T follicular helper cell (primary cell): ENCODE data around the gene ZNF148.
"Not testable (repeated sequence)": the region's sequence is repeated elsewhere in the genome, so short reads cannot be mapped to it uniquely, and the experiment has no call there.

Experiments
- DNase-seq: peaks from one replicate; pipeline ENCODE4 v3.0.0-alpha.2; 2020; ENCODE audit warnings: low read depth

Gene ZNF148

DNA sequence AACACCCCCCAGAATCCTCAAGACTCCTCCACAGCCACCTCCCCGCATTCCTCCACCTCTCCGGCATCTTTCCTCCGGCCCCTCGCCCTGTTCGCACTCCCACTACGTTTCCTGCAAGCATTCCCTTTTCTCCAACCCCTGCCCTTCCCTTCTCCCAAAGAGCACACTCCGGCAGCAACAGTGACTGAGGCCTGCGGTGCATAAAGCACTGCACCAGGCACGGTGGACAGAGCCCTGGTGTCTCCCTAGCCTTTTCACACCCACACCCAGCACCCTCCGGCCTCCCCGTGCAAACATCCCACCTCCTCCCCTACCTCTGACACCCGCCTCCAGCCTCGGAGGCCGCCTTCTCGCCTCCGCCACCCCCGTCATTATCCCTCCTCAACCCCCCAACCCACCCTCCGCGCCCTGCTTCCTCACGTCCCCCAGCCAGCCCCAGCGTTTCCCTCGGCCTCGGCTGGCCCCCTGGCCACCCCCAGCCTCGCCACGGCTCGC is 577 bp downstream of the ZNF148 start:
- peak; percentile 23 for DNase-seq

DNA sequence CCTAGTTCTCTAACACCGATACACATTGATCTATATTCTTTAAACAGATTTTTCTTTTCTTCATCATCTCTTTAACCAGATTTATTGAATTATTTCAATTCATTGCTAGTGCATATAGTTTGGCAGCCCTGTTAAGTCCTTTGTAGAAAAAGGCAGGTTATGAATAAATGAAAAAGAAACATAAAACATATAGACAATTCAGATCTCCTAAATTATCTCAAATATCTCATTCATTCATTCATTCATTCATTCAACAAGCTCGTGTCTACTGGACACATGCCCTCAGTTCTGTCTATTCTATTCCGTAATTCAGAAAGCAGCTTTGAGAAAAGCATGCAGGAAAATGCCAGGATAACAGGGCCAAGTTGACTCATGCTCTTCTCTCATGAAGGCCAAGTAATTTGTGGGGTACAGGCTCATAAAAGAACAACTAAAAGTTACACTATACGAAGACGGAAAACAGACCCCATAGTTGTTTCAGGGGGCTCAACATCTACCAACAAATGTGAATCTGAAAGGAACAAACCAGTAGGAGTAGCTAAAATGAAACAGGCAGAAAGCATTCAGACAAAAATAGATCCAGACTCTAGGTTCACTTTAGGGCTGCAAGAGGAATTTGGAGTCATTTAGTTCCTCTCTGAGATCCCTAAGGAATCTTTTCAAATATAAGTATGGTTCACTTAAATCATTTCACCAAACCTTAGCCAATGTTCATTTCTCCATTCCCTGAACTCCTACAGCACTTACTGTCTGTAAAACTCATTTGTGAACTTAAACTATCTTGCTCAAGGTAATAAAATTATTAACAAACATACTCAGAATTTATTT is 7.5 kb downstream of the ZNF148 start:
- DNase-seq, result no peak

DNA sequence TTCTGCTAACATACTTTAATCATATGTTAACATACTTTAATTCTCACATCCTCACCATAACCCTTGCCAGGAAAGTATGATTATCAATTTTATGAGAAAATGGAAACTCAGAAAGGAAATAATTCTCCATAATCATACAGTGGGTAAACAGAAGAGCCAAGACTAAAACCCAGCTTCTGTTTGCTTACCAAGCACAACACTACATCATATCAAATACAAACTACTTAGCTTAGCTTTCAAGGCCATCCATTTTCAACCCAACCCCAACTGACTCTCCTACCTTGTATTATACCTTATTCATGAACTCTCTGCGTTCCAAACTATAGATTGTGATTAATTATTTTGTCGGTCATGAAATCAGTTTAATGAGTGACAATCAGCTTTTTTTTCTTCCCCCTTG is 9.0 kb downstream of the ZNF148 start:
- DNase-seq, result no peak

DNA sequence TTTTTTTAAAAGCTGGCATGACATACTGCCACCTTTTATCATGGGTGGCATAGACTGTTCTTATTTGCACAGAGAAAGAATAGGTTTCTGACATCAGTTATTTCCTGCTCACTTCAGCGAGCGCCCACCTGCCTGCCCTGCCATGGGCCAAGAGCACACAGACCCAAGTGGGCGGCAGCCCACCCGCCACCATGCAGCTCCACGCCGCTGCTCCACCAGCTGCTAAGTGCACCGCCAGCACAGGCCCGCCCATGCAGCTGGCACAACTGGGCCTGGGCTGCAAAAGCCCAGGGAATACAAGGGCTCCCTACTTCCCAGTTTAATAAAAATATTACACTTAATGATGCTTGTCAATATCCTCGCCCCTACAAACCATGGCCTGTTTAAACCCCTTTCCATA is 15.4 kb downstream of the ZNF148 start:
- no peak for DNase-seq

DNA sequence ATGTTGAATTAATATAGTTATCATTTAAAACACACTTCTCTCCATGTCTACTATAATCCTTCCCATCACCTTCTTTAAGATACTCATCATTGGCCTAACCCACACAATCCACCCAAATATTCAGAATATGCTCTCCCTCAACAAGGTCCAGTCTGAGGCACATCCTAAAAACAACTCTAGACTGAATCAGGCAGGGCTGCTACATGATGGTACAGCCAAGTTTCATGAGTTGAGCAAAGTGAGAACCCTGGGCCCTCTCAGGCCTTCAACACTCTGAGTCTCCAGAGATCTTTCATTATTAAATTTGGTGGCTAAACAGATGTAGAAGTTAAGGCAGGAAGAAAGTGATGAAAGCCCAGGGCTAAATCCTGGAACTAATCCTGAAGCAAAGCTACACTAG is 16.2 kb downstream of the ZNF148 start:
- DNase-seq, result no peak

DNA sequence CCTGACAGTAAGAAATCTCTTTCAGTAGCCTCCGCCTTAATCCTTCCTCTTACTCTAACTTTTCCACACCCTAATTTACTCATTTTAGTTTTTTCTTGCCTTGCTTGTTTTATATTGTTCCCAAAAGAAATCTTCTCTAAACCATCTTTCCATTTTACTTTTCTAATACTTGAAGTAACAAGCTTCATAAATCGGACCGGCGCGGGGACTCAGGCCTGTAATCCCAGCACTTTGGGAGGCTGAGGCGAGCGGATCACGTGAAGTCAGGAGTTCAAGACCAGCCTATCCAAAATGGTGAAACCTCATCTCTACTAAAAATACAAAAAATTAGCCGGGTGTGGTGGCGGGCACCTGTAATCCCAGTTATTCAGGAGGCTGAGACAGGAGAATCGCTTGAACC is 17.3 kb downstream of the ZNF148 start:
- no peak for DNase-seq

DNA sequence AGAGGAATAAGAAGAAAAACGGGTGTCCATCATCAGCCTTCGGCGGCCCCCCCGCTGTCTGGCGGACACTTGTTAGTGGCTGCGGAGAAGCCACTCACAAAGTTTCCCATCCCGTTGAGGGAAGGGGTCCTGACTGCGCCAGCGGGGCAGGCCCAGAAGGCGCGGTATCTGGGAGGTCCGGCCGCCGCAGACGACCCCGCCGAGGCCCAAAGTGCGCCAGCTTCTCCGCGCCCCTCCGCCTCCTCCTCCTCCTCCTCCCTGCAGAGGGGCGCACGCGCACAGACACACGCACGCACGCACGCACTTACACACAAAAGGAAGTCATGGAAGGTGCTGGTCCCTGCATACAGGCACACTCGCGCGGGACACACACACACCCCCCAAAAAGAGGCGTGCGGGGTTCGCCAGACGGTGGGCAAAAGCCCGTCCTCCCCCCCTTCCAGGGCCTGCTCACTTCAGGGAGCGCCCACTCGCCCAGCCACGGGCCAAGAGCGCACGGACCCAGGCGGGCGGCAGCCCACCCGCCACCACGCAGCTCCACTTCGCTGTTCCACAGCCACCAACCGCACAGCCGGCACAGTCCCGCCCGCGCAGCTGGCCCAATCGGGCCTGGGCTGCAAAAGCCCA is 18.0 kb downstream of the ZNF148 start:
- DNase-seq, result peak; percentile 53

DNA sequence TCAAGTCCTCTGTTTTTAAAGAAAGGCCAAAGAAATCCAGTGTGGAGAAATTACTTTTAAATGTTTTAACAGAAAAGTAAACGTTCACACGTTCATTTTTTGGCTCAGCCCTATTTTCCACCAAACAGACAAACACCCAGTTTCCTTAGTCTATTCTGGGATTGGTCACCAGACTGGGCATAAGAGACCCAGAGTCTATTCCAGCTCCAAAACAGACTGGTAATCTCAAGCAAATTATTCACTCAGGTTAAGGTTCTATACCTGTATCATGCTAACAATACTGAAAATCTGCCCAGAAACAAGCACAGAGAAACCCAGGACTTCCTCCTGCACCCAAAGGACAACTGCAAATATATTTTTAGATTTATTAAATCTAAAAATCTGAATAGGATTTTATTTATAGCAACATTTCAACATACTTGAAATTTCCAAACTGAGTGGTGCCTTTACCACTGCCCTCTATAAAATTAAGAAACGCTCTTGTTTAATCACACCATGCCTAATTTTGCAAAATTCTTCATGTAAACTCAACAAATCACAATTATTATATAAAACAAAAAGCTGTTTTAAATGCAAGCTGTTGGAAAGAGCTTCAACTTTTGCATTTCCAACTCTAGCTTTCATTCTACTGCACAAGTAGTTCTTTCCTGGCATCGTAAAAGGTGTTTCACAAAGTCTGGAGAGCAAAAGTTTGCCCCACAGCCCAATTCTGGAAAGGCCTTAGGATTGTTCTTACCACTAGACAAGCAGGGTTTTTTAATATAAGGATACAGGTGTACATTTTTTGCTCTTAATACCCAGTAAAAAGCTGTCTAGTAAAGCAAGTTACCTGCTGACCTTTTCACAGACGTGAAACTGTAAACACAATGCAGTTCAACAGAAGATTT is 18.7 kb downstream of the ZNF148 start:
- DNase-seq, result no peak

DNA sequence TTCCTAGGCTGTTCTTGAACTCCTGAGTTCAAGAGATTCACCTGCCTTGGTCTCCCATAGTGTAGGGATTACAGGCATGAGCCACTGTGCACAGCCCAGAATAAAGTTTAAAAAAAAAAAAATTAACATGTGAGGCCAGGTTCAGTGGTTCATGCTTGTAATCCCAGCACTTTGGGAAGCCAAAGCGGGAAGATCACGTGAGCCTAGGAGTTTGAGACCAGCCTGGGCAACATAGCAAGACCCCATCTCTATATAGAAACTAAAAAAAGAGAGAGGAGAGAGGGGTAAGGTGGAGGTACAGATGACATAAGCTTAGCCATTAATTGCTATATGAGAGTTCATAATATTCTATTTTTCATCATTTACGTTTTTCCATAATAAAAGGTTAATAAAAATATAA is 21.5 kb downstream of the ZNF148 start:
- no peak for DNase-seq

DNA sequence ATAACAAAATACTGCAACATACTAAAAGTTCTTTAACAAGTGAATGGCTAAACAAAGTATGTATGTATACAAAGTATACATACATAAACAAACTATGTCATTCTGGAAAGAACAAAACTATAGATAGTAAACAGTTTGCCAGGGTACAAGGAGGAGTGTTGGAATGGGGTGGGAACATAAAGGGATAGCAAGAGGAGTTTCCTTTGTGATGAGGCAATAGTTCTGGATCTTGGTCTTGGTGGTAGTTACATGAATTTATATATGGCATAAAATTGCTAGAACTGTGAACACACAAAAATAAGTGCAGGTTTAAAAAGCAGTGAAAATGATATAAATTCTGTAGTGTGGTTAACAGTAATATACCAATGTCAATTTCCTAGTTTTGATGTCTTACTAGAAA is 22.0 kb downstream of the ZNF148 start:
- DNase-seq, result no peak

DNA sequence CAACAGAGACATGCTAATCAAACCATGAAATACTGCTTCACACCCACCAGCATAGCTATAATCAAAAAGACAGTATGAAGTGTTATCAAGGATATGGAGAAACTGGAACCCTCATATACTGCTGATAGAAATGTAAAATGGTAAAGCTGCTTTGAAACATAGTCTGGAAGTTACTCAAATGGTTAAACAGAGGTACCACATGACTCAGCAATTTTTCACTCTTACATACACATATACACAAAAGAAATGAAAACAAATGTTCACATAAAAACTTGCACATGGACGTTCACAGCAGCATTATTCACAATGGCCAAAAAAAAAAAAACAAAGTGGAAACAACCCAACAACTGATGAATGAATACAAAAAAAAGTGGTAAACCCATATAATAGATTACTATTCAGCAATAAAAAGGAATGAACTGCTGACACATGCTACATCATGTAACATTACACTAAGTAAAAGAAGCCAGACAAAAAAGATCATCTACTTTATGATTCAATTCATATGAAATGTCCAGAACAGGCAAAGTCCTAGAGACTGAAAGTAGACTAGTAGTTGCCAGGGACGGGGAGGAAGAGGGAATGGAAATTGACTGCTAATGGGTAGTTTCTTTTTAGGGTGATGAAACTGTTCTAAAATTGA is 23.2 kb downstream of the ZNF148 start:
- no peak for DNase-seq

DNA sequence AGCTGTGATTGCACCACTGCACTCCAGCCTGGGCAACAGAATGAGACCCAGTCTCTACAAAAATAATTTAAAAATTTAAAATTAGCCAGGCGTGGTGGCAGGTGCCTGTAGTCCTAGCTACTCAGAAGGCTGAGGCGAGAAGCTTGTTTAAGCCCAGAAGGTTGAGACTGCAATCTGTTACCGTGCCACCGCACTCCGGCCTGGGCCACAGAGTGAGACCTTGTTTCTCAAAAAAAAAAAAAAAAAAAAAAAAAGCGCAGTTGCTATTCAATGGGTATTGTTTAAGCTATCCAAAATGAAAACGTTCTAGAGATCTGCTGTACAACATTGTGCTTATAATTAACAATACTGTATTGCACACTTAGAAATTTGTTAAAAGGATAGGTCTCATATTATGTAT is 24.0 kb downstream of the ZNF148 start:
- no peak for DNase-seq

DNA sequence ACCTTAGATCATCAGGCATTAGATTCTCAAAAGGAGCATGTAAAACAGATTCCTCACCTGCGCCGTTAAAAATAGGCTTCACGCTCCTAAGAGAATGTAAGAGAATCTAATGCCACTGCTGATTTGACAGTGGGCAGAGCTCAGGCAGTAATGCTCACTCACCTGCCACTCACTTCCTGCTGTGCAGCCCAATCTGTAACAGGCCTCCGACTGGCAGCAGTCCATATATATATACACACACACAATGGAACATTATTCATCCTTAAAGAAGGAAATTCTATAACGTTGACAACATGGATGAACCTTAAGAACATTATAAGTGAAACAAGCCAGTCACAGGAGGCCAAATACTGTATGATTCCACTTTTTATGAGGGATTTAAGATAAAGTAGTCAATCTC is 24.5 kb downstream of the ZNF148 start:
- no peak for DNase-seq

DNA sequence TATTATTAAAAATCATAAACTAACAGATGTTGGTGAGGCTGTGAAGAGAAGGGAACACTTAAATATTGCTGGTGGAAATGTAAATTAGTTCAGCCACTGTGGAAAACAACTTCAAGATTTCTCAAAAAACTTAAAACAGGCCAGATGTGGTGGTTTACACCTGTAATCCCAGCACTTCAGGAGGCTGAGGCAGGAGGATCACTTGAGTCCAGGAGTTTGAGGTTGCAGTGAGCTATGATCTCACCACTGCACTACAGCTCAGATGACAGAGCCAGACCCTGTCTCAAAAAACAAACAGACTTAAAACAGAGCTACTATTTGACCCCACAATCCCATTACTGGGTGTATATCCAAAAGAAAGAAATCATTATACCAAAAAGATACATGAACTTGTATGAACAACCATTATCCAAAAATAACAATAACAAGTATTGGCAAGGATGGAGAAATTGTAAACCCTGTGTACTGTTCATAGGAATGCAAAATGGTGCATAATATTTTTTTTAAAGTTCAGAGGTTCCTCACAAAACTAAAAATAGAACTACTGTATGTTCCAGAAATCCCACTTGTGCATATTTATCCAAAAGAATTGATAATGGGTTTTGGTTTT is 25.5 kb downstream of the ZNF148 start:
- no peak for DNase-seq

DNA sequence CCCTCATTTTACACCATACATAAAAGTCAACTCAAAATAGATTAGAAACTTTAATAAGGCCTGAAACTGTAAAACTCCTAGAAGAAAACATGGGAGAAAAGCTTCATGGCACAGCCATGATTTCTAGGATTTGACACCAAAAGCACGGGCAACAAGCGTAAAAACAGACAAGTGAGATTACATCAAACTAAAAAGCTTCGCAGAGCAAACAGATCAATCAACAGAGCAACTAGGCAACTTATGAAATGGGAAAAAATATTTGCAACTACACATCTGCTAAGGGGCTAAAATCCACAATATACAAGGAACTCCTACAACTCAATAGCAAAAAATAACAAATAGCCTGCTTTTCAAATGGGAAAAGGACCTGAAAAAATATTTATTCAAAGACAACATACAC is 26.1 kb downstream of the ZNF148 start:
- DNase-seq, result no peak

DNA sequence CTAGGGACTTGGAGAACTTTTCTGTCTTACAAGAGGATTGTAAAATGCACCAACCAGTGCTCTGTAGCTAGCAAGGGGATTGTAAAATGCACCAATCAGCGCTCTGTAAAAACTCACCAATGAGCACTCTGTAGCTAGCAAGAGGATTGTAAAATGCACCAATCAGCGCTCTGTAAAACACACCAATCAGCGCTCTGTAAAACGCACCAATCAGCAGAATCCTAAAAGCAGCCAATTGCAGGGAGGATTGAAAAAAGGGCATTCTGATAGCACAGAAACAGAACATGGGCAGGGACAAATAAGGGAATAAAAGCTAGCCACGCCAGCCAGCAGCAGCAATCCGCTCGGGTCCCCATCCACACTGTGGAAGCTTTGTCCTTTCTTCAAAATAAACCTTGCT is 31.8 kb downstream of the ZNF148 start:
- DNase-seq, result not testable (repeated sequence)

DNA sequence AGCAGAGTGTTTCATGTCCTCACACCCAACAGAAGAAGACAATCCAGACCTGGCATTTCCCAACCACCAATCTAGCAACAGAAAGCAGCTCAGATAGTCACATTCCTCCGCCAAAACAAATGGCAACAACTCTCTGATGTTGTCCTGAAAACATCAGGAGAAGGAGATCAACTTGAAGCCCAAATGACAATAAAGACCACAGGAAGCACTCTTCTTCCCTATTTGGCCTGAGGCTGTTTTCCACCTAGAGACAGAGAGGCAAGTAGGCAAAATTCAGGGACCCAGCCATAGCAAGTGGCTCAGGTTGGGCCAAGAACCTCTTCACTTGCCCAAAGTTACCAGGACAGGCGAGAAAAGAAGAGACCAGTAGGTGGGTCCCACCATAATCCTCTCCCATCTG is 35.0 kb downstream of the ZNF148 start:
- no peak for DNase-seq

DNA sequence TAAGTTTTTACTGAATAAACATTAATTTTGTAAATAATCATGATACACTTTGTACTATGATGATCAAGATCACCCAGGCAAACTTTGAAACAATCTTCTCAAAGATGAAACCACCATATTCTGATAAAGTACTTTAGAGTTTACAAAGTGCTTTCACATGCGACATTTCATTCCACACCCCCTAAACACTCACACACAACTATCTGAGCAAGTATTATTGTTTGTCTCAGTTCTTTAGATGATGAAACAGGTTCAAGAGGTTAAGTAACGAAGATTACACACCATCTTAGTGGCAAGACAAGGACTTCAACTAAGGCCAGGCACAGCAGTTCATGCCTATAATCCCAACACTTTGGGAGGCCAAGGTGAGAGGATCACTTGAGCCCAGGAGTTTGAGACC is 37.6 kb downstream of the ZNF148 start:
- DNase-seq, result no peak

DNA sequence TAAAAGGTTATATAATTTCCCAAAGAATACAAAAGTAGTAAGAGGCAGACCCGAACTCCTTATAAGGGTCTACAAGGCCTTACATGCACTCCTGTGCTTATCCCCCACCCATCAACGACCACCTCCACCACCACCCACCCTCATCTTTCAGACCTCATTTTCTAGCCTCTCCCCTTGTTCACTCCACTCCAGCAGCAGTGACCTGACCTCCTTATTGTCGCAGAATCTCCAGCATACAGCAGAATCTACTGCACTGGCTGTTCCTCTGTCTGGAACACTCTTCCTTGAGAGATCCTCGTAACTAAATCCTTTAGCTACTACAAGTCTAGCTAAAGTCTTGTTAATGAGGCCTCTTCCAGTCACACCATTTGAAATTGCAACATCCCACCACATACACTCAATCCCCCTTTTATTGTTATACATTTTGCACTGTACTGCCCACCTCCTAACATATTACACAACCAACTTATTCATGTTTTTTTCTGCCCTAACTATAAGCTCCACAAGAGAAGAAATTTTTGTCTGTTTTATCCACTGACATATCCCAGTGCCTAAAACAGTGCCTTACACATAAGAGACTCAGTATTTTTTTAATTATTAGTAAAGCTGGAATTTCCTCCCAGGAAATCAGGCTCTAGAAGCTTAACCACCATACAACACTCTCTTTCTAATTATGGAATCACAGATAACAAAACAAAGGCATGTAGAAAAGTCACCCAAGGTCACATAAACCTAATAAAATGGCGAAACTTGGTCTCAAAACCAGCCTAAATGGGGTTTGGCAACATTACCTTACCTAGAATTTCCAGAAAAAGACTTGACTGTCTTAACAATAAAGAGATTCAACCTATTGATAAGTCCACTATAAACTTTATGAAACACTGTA is 40.2 kb downstream of the ZNF148 start:
- DNase-seq, result no peak

DNA sequence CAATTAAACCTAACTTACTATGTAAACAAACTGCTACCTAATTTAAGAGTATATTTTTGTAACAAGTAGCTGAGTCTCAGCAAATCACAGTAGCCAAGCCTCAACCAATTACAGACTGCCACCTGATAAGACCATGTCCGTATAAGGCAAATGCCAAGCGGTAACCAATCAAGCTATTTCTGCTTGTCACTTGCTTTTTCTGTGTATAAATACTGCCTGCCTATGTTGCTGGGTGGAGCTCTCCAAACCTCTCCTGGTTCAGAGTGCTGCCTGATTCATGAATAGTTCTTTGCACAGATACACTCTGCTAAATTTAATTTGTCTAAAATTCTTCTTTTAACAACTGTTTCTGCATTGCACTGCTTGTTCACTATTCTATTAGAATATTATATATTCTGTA is 42.6 kb downstream of the ZNF148 start:
- DNase-seq, result no peak

DNA sequence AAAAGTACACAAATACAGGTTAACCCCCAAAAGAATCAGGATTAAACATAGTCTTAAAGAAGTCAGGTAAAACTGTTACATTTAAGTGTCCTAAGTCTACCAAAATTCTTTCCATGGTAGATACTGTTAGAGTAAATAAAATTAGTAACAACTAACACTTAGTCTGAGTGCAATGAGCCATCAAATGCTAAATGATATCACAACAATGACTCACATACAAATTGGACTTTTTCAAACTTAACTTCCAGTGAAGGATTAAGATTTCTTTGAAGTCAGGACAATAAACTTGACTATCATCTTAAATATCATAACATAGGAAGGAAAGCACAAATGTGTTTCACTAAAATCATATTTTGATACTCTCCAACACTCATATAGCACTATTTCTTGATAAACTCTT is 43.9 kb downstream of the ZNF148 start:
- no peak for DNase-seq
